PC-9 (cell line): Measurements from ENCODE around the gene SULT1A3.

ENCODE experiments used
- CTCF ChIP-seq: fragments of 200-600 bp; sonication (generic); conservative IDR thresholded peaks from 2 replicates; pipeline ENCODE4 v1.6.1; 2017; ENCODE audit warnings: mixed run types, antibody characterized with exemption, mild to moderate bottlenecking, moderate library complexity
- EZH2 ChIP-seq: fragments of 200-600 bp; sonication (generic); IDR thresholded peaks from 2 replicates; pipeline ENCODE4 v1.8.0; 2017; ENCODE audit warnings: antibody characterized with exemption, low read depth

- TF ChIP-seq CTCF = no peak
- no peak for TF ChIP-seq EZH2
These were observed 14.8 kb upstream of the SULT1A3 start for GRCh38 chr16:30184096-30184890.
